COR-L47 (cell line): ENCODE results near the gene ZNF804A.

Source experiments
- DNase-seq: peaks from one replicate; lab custom pipeline; 2025; lab: John Stamatoyannopoulos, UW

Gene ZNF804A

DNA sequence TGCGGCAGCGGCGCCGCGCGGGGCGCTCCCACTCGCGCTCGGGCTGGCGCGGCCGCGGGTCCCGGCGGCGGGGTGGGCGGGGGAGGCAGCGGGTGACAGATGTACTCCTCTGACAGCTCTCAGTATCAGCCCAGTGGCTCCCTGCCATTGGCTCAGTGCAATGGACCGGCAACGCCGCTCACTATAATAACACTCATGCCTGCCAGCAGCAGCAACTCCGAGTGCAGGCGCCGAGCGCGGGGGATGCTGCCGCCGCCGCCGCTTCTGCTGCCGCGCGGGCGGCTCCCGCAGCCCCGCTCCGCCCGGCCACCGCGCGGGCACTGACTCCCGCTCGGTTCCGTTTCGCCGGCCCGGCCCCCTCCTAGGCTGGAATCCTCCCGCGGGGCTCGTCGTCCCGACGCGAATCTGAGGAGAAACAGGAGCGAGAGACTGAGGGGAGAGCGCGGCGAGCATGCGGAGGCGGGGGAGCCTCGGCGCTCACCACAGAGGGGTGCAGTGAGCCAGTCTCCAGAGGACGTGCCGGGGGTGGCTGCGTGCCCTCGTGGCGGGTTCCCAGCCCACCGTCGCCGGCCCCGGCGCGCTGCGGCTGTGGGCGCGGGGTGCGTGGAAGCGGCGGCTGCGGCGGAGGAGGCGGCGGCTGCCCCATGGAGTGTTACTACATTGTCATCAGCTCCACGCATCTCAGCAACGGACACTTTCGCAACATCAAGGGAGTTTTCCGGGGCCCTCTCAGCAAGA, at the start of gene ZNF804A:
Gene ZNF804A, plus strand, starts transcription at position 214 of the 738 bp plus-strand sequence. Its CDS starts 431 bp downstream, at position 645.
- DNase-seq, result peak; percentile 74

DNA sequence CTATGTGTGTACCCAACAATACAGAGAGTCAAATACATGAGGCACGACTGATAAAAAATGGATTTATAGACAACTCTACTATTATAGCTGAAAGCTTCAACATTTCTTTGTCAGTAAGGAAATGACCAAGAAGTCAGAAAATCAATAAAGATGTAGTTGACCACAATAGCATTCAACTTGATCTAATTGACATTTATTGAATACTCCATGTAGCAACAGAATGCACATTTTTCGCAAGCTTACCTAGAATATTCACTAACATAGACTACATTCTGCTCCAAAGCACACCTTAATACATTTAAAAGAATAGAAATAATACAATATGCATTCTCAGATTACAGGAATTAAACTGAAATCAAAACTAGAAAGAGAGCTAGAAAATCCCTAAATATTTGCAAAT, 49.2 kb upstream of the ZNF804A start:
- DNase-seq, result no peak

DNA sequence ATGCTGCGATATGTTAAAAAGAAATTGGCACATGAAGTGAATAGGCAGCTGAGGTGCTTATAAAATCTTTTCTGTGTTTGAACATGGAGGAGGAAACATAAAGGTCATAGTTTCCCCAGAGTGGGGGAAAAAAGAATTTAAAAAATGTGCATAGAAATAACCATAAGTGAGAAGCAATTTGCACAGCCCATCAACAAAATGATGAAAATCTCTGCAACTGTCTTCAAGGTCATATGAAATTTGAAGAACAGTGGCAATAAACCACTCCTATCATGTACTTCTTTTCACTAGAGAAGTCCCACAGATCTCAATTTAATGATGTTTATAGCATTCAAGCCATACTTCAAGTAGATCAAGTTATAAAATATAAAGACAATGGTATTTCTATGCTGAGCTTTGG, 46.7 kb upstream of the ZNF804A start:
- no peak for DNase-seq

DNA sequence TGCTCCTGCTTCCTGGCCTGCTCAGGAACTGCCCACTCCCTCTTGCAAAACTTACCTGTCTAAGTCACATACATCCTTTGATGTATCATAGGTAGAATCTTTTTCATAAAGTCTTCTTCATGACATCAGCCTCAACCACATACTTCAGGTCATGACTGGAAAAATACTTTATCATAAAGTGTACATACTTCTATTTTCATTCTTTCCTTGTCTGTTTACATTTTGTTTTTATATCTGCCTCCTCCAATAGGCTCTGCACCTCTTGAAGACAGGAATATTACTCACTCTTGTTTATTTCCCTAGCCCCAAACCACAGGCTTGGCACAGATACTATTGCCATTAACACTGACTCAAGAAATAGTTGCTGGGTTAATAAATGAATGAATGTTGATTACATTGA, 43.6 kb upstream of the ZNF804A start:
- DNase-seq, result no peak

DNA sequence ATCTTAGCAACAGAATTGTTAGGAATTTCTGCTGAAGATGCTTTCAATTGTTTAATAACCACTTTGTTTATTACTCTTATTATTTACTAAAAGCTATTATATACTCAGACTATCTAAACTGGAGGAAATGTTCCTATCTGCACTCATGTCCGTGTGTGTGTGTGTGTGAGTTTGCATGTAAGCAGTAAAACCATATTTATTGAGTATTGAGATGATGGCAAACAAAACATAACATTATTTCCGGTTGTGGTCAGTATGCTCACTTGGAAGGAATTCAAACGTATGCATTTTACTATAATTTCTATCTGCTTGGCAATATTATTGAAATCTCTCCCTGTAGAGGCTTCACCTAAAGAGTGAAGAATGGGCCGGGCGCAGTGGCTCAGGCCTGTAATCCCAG, 43.0 kb upstream of the ZNF804A start:
- no peak for DNase-seq

DNA sequence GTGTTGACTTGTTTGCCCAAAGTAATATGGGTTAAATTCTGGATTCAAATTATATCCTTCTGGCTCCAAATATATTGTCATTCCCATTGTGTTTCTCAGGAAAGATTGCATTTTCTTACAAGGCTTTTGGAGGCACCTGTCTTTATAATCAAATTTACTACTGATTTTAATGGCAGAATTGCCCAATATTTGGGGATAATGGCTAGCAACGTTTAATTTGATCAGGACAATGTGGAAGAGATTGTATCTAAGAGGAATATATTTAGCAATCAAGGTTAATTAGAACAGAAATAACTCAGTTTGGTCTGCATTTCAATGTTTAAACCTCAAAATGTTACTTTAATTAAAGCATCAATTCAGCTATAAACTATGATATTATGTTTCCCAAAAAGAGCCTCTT, 41.7 kb upstream of the ZNF804A start:
- no peak for DNase-seq

DNA sequence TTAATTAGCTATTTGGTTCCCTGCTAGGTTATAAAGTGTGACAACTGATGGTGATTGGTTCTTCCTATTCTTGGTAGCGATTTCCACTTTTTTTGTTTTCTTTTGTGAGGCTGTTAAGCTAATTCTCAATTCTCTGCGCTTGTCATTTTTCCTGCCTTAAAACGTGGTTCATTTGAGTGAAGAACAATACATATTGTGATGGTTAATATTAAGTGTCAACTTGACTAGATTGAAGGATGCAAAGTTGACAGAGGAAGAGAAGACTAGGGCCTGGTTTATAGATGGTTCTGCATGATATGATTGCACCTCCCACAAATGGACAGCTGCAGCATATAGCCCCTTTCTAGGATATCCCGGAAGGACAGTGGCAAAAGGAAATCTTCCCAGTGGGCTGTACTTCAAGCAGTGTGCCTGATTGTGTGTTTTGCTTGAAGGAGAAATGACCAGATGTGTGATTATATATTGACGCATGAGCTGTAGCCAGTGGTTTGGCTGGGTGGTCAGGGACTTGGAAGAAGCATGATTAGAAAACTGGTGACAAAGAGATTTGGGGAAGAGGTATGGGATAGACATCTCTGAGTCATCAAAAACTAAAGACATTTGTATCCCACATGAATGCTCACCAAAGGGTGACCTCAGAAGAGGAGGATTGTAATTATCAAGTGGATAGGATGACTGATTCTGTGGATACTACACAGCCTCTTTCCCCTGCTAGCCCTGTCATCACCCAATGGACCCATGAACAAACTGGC, 39.4 kb upstream of the ZNF804A start:
- no peak for DNase-seq

DNA sequence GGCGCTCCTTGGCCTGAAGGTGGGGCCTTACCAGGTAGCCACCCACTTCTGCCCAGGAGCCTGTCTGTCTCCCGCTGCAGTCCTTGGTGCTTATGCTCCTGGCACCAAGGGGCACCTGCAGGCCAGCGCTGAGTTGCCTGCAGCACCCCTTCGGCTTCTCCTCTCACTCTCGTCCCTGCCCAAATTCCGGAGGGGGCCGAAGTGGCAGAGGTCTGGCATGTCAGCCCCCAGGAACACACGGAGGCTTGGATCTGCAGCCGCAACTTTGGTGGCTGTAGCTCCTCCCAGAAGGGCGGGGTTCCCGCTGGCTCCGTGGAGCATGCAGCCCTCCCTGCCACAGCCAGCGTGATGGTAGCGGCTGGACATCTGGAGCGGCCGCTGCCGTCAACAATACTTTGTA, 37.7 kb upstream of the ZNF804A start:
- no peak for DNase-seq

DNA sequence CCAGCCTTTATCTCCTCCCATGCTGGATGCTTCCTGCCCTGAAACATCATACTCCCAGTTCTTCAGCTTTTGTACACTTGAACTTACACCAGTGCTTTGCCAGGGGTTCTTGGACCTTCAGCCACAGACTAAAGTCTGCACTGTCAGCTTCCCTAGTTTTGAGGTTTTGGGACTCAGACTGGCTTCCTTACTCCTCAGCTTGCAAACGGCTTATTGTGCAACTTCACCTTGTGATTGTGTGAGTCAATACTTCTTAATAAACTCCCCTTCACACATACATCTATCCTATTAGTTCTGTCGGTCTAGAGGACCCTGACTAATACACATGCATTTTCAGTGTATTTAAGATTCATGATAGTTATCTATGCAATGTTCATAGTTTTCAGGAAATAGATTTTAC, 35.8 kb upstream of the ZNF804A start:
- DNase-seq, result no peak

DNA sequence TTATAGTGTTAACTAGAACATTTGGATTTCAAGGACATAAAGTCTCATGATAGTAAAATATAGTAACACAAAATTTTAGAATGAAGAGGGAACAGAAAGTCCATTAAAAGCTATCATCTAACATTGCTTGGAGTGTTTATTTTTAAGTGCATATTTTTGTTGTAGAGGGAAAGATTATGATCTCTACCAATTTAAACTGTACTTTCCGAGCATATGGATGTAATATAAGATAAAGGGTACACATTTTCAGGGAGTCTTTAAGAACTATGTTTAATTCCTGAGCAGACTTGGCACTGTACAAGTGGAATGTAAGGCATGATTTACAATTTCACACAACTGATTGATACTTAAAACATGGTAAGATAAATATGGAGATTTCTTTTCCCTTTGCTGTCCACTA, 34.2 kb upstream of the ZNF804A start:
- DNase-seq, result no peak

DNA sequence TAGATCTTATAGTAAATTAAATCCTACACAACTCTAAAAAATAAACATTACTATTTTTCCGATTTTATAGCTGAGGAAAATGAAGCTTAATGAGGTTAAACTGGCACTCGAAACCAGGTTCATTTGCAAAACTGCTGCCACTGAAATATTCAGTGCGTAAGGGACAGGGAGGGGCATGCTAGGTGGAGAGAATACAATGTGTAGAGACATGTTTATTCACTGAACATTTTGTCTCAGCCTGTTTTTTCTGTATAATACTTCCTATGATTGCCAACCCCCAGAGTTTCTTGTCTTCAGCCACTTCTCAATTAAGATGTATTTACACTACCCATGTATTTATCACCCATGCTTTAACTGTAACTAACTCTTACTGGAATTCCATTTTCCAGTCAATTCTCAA, 31.6 kb upstream of the ZNF804A start:
- no peak for DNase-seq

DNA sequence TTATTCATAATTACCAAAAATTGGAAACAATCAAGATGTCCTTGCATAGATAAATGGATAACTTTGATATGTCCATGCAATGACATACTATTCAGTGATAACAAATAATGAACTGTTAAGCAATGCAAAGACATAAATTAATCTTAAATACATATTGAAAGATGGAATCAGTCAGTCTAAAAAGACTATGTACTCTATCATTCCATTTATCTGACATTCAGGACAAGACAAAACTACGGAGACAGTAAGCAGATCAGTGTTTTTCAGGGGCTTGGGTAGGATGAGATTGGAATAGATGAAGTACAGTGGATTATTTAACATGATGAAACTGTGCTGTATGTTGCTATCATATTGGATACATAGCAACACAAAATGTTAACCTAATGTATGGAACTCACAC, 21.3 kb upstream of the ZNF804A start:
- DNase-seq, result no peak

DNA sequence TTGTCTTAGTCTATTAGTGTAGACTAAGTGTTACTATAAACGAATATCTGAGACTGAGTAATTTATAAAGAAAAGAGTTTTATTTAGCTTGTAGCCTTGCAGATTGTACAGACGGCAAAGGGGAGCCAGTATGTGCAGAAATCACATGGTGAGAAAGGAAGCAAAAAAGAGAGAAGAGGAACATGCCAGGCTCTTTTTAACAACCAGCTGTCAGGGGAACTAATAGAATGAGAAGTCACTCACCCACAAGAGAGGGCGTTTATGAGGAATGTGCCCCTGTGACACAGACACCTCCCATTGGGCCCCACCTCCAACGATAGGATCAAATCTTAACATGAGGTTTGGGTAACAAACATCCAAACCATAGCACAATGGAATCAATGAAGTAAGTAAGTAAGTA, 20.6 kb upstream of the ZNF804A start:
- DNase-seq, result no peak

DNA sequence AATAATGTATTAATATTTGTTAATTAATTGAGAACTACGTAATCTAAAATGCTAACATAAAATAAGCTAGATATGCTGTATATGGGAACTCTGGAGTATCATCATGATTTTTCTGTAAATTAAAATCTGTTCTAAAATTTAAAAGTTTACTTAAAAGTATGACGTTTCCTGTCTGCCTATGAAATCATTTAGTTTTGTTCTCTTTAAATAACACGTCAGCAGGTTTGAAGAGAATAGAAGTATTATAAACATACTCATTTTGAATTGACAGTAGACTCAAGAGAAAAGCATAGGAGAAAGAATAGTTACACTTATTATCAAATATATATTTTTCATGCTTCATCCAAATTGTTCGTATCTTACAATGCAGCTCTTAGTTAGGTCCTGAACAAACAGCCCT, 19.1 kb upstream of the ZNF804A start:
- DNase-seq, result no peak

DNA sequence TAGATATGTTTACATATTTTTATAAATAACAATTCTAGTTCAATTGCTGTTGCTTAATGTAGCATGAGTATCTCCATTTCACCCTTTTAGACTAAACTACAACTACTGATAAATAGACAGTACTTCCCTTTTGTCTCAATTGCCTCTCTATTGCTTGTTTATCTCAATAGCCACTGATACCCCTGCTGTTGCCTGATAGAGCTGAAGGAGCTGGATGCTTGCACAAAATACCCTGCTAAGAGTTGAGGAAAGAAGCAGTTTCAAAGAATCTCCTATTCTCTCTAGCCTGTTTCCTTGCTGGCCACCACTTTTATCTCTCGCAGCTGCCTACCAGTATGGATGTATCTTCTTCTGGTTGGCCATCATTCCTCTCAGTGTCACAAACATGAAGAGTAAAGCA, 16.9 kb upstream of the ZNF804A start:
- DNase-seq, result no peak

DNA sequence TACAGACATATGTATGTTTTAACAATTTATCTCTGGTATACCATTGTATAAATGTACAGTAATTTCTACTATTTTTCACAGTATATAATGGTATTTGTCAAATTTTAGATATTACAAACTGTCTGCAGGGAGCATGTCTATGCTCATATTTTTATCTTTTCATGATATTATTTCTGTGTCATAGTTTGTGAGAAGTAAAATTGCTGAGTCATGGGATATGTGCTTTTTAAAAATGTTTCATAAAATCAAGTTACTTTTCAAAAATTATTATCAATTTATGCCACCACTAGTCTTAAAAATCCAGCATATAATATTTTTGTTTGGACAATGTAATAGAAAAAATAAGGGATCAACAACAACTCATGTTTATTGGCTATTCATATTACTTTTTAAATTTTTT, 9.1 kb upstream of the ZNF804A start:
- DNase-seq, result no peak

DNA sequence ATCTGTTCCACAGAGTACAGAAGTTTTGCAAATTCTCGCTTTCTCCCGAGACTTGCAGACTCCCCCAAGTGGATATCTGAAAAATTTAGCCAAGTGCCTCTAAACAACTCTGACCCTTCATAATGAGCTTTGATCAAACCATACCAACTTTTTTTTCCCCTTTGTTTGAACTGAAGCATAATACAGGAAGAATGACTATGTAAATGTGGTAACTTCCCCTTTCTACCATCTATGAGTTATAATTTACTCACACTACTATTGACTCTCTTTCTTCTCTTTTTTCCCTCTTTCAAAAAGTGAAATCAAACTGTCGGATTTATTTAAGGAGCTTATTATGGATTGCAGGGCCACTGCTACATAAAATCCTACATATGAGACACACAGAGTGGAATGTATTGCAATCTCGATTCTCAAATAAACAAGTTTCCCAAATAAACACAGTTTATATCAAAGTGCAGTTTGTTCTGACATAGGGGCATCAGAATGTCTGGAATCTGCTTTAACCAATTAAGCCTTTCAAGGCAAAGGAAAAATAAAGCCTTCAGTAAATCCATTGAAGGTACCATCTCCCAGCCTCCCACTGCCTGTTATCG, 1.4 kb upstream of the ZNF804A start:
- DNase-seq, result no peak

DNA sequence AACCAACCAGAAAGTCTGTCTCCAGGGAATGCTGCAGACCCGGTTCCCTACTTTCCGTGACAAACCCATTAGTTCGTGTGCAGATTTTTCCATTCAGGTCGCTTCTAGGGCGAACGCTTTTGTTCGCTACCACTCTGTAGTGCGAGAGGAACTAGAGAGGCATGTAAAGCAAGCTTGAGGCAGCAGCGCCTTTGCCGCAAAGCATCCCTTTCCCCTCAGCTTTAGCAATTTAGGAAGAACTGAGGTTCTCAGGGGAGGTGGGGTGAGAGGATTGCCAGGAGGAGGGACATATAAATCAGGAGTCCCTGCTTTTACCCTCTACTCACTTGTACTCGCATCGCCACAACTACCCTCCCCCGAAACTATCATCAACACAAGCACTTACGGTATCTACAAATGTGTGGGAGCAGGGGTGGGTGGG, 748 bp upstream of the ZNF804A start:
- no peak for DNase-seq

DNA sequence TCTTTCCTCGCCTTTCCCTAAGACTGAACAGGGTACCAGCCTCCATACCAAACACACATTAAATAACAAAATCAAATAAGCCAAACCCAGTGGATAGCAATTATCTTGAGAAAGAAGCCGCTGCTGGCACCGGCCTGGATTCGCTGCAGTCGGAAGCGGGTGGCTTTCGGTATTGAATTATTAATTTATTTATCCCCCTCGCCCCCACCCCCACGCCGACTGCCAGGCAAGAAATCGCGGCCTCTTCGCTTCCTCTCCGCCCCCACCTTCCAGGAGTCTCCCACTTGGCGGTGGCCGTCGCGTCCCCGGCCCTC, 370 bp upstream of the ZNF804A start:
- DNase-seq, result peak; percentile 63

DNA sequence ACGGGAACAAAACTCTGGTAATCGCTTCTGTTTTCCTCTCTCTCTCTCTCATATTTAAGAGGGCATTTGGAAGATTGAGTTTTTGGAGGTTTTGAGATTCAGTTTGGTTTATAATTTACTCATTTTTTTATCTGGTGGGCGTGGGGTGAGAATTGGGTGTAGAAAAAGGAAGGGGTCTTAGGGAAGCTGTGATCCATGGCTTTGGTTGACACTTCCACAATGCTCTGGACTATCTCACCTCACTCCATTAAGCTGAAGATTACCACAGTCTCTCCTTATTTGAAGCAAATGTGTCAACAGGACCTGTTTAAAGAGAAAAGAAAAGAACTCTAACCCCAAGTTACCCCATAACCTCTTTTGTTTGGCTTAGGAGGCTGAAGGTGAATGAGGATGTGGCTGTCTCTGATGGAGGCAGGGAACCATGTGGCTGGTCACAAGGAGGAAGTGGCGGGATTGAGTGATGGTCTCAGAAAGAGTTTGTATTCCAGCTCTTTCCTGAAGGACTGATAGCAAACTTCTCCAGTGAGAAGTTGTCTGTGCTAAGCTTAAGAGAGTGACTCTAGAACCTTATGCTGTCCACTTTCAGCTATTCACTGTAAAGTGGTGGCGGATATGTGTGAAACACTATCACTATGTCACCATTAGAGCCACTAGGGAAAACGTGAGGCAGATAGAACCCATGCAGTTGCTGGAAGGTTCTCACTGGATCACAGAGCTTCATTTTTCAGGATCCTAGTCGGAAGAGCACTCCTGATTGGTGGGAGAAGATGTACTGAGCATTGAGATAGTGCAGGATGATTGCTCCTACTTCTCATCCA, 934 bp downstream of the ZNF804A start:
- DNase-seq, result peak; percentile 25

DNA sequence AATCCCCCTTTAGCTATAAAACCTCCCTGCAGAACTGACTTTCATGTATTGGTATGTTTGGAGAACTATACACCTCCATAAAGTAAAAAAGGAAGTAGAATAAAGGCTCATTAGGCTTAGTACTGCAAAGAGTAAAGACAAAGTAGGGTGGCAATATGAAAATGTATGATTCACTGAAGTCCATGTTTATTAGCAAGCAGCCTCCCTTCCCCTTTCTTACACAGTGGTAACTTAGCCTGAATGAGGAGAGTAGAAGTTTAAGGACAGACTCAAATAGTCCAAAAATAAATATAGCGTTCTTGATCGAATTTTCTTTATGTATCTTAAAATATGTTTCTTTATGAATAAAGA, 1.5 kb downstream of the ZNF804A start:
- no peak for DNase-seq

DNA sequence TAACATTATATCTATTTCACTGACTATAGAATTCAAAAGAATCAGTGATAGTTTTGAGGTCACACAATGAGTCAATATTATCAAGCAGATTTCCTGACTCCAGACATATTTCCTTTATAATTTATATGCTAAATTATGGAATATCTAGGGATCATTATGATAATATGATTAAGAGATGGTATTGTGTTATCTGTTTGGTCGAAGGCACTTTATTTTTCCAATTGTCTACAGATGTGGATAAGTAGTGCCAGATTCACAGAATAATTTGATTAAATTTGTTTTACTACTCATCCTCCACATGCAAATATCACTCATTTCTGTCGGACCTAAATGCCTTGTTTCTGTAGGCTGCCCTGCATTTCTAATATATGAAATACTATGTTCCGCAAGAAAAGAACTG, 4.4 kb downstream of the ZNF804A start:
- no peak for DNase-seq

DNA sequence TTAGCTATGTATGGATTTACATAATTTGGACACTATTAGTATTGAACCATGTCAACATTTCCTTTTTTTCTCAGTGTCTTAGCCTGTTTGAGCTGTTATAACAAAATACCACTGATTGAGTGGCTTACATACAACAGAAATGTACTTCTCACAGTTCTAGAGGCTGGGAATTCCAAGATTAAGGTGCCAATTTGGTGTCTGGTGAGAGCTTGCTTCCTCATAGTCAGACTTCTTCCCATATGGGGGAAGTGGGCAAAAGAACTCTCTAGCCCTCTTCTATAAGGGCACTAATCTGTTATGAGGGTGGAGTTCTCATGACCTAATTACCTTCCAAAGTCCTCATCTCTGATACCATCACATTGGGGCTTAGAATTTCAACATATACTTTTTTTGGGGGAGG, 12.6 kb downstream of the ZNF804A start:
- no peak for DNase-seq
